Keratinocyte (primary cell): Measurements from ENCODE around the gene PCDH15. TPM values are rescaled to one million over a fixed set of nuclear protein-coding genes. Genes with fewer than 3 reads are reported as not detected.

ENCODE experiments used
- DNase-seq: peaks from one replicate; pipeline ENCODE4 v3.0.0-alpha.2; 2011; ENCODE audit warnings: low read depth, missing footprints, low spot score
- FAIRE-seq: peaks from 2 replicates; lab custom pipeline; 2011; peaks lifted over from hg19 to GRCh38; lab: Jason Lieb, UNC
- H2AFZ ChIP-seq: 2 replicates; pipeline ENCODE4 v1.6.0; 2012; ENCODE audit warnings: low read length, control low read depth, inconsistent platforms; ENCODE audit not compliant: control insufficient read depth
- H3K27ac ChIP-seq: 2 replicates; pipeline ENCODE4 v1.5.1; 2011; ENCODE audit warnings: low read length; ENCODE audit not compliant: control insufficient read depth, insufficient read depth
- H3K27me3 ChIP-seq: 3 replicates; pipeline ENCODE4 v1.6.0; 2011; ENCODE audit warnings: low read length; ENCODE audit not compliant: control insufficient read depth, insufficient read depth; ENCODE audit errors: extremely low read depth
- H3K36me3 ChIP-seq, 2 experiments: 2 replicates in 1 of 2; 3 replicates in 1 of 2; pipeline ENCODE4 v1.5.1; 2011; ENCODE audit warnings: low read length in 2 of 2, mild to moderate bottlenecking in 1 of 2; ENCODE audit not compliant: control insufficient read depth in 2 of 2, insufficient read depth in 2 of 2; ENCODE audit errors: extremely low read depth in 1 of 2
- H3K4me1 ChIP-seq: 3 replicates; pipeline ENCODE4 v1.5.1; 2011; ENCODE audit warnings: low read length; ENCODE audit not compliant: control insufficient read depth, insufficient read depth; ENCODE audit errors: extremely low read depth
- H3K4me2 ChIP-seq: 3 replicates; pipeline ENCODE4 v1.6.0; 2011; ENCODE audit warnings: low read depth, low read length; ENCODE audit not compliant: control insufficient read depth, insufficient read depth; ENCODE audit errors: extremely low read depth
- H3K4me3 ChIP-seq, 3 experiments: fragments of 200-600 bp in 1 of 3; sonication (generic) in 1 of 3; 2 replicates in 2 of 3; 3 replicates in 1 of 3; pipeline ENCODE4 v1.5.1; 2011 to 2016; ENCODE audit warnings: low read length in 3 of 3, mild to moderate bottlenecking in 3 of 3, control low read depth in 2 of 3, inconsistent platforms in 1 of 3, low read depth in 1 of 3, mixed read lengths in 1 of 3, mixed run types in 1 of 3, moderate library complexity in 1 of 3; ENCODE audit not compliant: control insufficient read depth in 2 of 3, insufficient read depth in 2 of 3; ENCODE audit errors: extremely low read depth in 1 of 3
- H3K79me2 ChIP-seq: 2 replicates; pipeline ENCODE4 v1.6.0; 2012; ENCODE audit warnings: low read length; ENCODE audit not compliant: control insufficient read depth, insufficient read depth
- H3K9ac ChIP-seq: 3 replicates; pipeline ENCODE4 v1.6.0; 2011; ENCODE audit warnings: low read length; ENCODE audit not compliant: control insufficient read depth, insufficient read depth; ENCODE audit errors: extremely low read depth
- H3K9me1 ChIP-seq: 3 replicates; pipeline ENCODE4 v1.6.0; 2011; ENCODE audit warnings: low read length; ENCODE audit not compliant: control insufficient read depth, insufficient read depth; ENCODE audit errors: extremely low read depth
- H3K9me3 ChIP-seq: 2 replicates; pipeline ENCODE4 v1.5.1; 2012; ENCODE audit warnings: low read depth, low read length; ENCODE audit not compliant: control insufficient read depth
- H4K20me1 ChIP-seq: 3 replicates; pipeline ENCODE4 v1.6.0; 2011; ENCODE audit warnings: low read length; ENCODE audit not compliant: control insufficient read depth, insufficient read depth; ENCODE audit errors: extremely low read depth
- CTCF ChIP-seq, 3 experiments: IDR thresholded peaks in 1 of 3; conservative IDR thresholded peaks in 1 of 3; optimal IDR thresholded peaks in 1 of 3; 2 replicates in 2 of 3; 3 replicates in 1 of 3; pipeline versions ENCODE3 to v1.5.1; 2011; ENCODE audit warnings: low read length in 3 of 3, mild to moderate bottlenecking in 3 of 3, moderate library complexity in 2 of 3, control low read depth in 1 of 3, inconsistent platforms in 1 of 3; ENCODE audit not compliant: insufficient read depth in 2 of 3; ENCODE audit errors: extremely low read depth in 1 of 3
- EZH2 ChIP-seq: IDR thresholded peaks from one replicate; pipeline ENCODE4 v1.6.1; 2012; ENCODE audit warnings: inconsistent platforms, mild to moderate bottlenecking, low read length, moderate library complexity
- dilution Hi-C: fragments of 300-500 bp; cut with MboI; formaldehyde crosslinking; loops from one replicate; pipeline ENCODE4 v1.7.0; 2020; ENCODE audit warnings: low sequenced_read_pairs; ENCODE audit not compliant: extremely low pct_ligation_motif_present
- polyA plus RNA-seq, 5 experiments: library from polyadenylated mRNA; depleted of rRNA in 3 of 5; stranded (reverse) in 3 of 5; stranded (forward) in 1 of 5; unstranded in 1 of 5; fragments of >200 nt; gene quantifications; 1 replicate in 1 of 5; 2 replicates in 3 of 5; 3 replicates in 1 of 5; pipeline versions ENCODE4 v1.2.1 to v1.2.3, GENCODE V29; 2011 to 2012; ENCODE audit warnings: missing spikeins in 2 of 5, low read depth in 1 of 5, low replicate concordance in 1 of 5

Gene PCDH15
- polyA plus RNA-seq, 1 donor (not counting 4 experiments of a cell fraction or from before 2014, with no cell fraction given): not detected

GRCh38 chr10:54234832-54235231 lies 566.2 kb downstream of the PCDH15 start:
- H3K79me2 ChIP-seq: no peaks in the 10 kb centered on the region
- no peaks in the 10 kb centered on the region for H4K20me1 ChIP-seq
- dilution Hi-C loops: no loop called here
- DNase-seq (no peak), FAIRE-seq (no peak)
- H3K27me3 ChIP-seq: no peaks in the 10 kb centered on the region
- no peak overlapping the region for H3K4me2 ChIP-seq
- no peak overlapping the region for H3K9ac ChIP-seq
- no peaks in the 10 kb centered on the region for H3K36me3 ChIP-seq
- no peak overlapping the region for H3K27ac ChIP-seq
- H3K4me1 ChIP-seq: no peaks in the 10 kb centered on the region
- H2AFZ ChIP-seq: no peak overlapping the region
- H3K4me3 ChIP-seq: no peak overlapping the region
- no peaks in the 10 kb centered on the region for H3K9me1 ChIP-seq
- TF ChIP-seq CTCF (optimal IDR thresholded peaks at IDR 0.05 in 1 of 3, IDR thresholded peaks at IDR 0.05 in 1 of 3, conservative IDR thresholded peaks at IDR 0.05 in 1 of 3; ENCODE audit: extremely low read depth in 1 of 3, insufficient read depth in 2 of 3, low read length in 3 of 3) (no peak), EZH2 (no peak)
- no peaks in the 10 kb centered on the region for H3K9me3 ChIP-seq

DNA sequence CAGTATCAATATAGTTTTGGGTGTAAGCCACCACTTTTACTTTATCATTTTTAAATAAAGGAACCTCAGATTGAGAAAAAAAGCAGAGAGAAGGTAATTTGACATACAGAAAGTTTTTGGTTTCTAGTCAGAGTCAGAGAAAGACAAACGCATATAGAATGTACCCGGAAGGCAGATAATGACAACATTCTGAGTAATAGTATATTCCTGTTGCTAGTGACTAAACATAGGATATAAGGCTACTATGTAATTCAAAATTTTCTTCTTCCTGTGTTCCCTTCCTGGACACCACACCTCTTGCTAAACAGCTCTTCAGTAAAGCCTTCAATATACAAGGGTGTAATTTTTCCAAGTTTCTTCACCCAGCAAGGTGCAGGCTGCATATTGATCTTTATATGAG lies 597.6 kb downstream of the PCDH15 start:
- no peaks in the 10 kb centered on the region for H3K27me3 ChIP-seq
- H4K20me1 ChIP-seq: no peaks in the 10 kb centered on the region
- no peaks in the 10 kb centered on the region for H3K9me3 ChIP-seq
- H3K9me1 ChIP-seq: no peaks in the 10 kb centered on the region
- H3K79me2 ChIP-seq: no peaks in the 10 kb centered on the region
- H3K27ac ChIP-seq: no peak overlapping the region
- no peak overlapping the region for H2AFZ ChIP-seq
- no peak overlapping the region for H3K4me3 ChIP-seq
- no peak overlapping the region for H3K4me2 ChIP-seq
- no peaks in the 10 kb centered on the region for H3K4me1 ChIP-seq
- no peak for DNase-seq
- H3K9ac ChIP-seq: no peak overlapping the region
- no peaks in the 10 kb centered on the region for H3K36me3 ChIP-seq
- no peak for TF ChIP-seq CTCF (optimal IDR thresholded peaks at IDR 0.05 in 1 of 3, IDR thresholded peaks at IDR 0.05 in 1 of 3, conservative IDR thresholded peaks at IDR 0.05 in 1 of 3; ENCODE audit: extremely low read depth in 1 of 3, insufficient read depth in 2 of 3, low read length in 3 of 3)
- TF ChIP-seq EZH2: no peak
- no peak for FAIRE-seq
- dilution Hi-C loops: no loop called here
